ENCODE measurements around the gene ADAMTS8.

DNA sequence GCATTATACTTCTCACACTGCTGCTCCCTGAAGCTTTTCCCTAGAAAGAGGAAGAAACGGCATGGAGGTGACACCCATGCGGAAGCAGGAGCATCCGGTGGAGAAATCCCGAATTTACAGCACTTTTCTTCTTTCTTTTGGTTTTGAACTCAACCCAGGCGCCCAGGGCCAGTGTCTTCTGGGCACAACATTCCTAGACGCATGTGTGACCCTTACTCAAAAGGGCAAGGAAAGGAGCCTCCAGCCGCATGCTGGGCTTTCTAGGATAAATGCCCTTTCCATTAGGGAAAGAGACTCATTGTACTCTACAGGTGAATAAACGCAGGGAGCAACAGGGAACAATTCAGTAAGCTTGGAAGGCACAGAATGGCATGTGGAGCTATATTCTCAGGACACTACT lies 19.5 kb downstream of the ADAMTS8 start:
- TF ChIP-seq POLR2A (IDR thresholded peaks at IDR 0.05; ENCODE audit: low read length) (no peak), GATA1 (IDR thresholded peaks at IDR 0.05; ENCODE audit: low read depth, low read length) (no peak)
